ENCODE measurements around the gene SNTG2. TPM values are rescaled to one million over a fixed set of nuclear protein-coding genes. Genes with fewer than 3 reads are reported as not detected.

SNTG2 gene
- total RNA-seq, 4 donors from 2014 or later, result 0.99 to 3.9 (median 2.3) TPM

- no peak overlapping the region for H3K27ac ChIP-seq
- no peak overlapping the region for H3K4me3 ChIP-seq
- H3K27me3 ChIP-seq, result peaks cover 5% of the 10 kb centered on the region
- no peaks in the 10 kb centered on the region for H3K36me3 ChIP-seq
- no peak for DNase-seq (ENCODE audit: low spot score in 2 of 2)
- H3K9me3 ChIP-seq, result no peaks in the 10 kb centered on the region
- TF ChIP-seq POLR2AphosphoS5 (IDR thresholded peaks at IDR 0.05), result no peak
- TF ChIP-seq POLR2A (IDR thresholded peaks at IDR 0.05), result no peak
- TF ChIP-seq, protein P1, sequence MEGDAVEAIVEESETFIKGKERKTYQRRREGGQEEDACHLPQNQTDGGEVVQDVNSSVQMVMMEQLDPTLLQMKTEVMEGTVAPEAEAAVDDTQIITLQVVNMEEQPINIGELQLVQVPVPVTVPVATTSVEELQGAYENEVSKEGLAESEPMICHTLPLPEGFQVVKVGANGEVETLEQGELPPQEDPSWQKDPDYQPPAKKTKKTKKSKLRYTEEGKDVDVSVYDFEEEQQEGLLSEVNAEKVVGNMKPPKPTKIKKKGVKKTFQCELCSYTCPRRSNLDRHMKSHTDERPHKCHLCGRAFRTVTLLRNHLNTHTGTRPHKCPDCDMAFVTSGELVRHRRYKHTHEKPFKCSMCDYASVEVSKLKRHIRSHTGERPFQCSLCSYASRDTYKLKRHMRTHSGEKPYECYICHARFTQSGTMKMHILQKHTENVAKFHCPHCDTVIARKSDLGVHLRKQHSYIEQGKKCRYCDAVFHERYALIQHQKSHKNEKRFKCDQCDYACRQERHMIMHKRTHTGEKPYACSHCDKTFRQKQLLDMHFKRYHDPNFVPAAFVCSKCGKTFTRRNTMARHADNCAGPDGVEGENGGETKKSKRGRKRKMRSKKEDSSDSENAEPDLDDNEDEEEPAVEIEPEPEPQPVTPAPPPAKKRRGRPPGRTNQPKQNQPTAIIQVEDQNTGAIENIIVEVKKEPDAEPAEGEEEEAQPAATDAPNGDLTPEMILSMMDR (IDR thresholded peaks at IDR 0.05), result no peak
- TF ChIP-seq EP300 (IDR thresholded peaks at IDR 0.05), result no peak
- H3K4me1 ChIP-seq, result no peaks in the 10 kb centered on the region
- WGBS, result 74% methylated on average over 7 of the region's 8 CpGs
Observed at GRCh38 chr2:964562-964961, 13.9 kb downstream of the SNTG2 start.

- no peaks in the 10 kb centered on the region for H3K36me3 ChIP-seq
- H3K27ac ChIP-seq, result no peak overlapping the region
- no peaks in the 10 kb centered on the region for H3K4me1 ChIP-seq
- H3K9me3 ChIP-seq, result no peaks in the 10 kb centered on the region
- TF ChIP-seq POLR2AphosphoS5 (IDR thresholded peaks at IDR 0.05) (no peak), EP300 (IDR thresholded peaks at IDR 0.05) (no peak), POLR2A (IDR thresholded peaks at IDR 0.05) (no peak)
- TF ChIP-seq, protein P1 (IDR thresholded peaks at IDR 0.05), result no peak
- peaks cover 5% of the 10 kb centered on the region for H3K27me3 ChIP-seq
- DNase-seq (ENCODE audit: low spot score in 2 of 2), result no peak
- 98% methylated on average over 8 of the region's 12 CpGs for WGBS
- no peak overlapping the region for H3K4me3 ChIP-seq
Observed at GRCh38 chr2:965640-966147, 15.0 kb downstream of the SNTG2 start.

- Histone ChIP-seq H3K4me3 (no peak overlapping the region), H3K4me1 (no peaks in the 10 kb centered on the region), H3K9me3 (no peaks in the 10 kb centered on the region), H3K27ac (no peak overlapping the region), H3K27me3 (peaks cover 6% of the 10 kb centered on the region), H3K36me3 (no peaks in the 10 kb centered on the region)
- DNase-seq (ENCODE audit: low spot score in 2 of 2), result no peak
- TF ChIP-seq, protein P1 (IDR thresholded peaks at IDR 0.05), result no peak
- TF ChIP-seq POLR2A (IDR thresholded peaks at IDR 0.05) (no peak), POLR2AphosphoS5 (IDR thresholded peaks at IDR 0.05) (no peak), EP300 (IDR thresholded peaks at IDR 0.05) (no peak)
- WGBS, result 86% methylated on average over 3 of the region's 3 CpGs
Observed at GRCh38 chr2:973129-973528, 22.5 kb downstream of the SNTG2 start.

DNA sequence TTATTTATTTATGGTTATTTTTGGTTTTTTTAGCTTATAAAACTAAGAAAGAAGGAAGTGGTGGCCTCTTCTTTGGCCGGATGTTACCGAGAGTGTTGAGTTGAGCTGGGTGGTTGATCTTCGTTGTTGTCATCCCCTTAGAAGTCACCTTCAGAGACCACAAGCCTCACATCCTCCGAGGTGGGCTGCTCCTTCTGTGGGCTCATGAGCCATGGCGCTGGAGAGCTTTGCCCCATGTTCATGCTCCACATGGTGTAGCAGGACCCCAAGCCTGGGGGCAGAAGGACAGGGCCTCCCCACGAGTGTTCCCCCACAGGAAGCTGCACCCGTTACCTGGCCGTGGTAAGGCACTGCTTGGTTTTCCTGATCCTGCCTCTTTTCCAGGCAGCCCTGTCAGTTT lies 23.4 kb downstream of the SNTG2 start:
- no peak for DNase-seq (ENCODE audit: low spot score in 2 of 2)
- Histone ChIP-seq H3K27ac (no peak overlapping the region), H3K9me3 (no peaks in the 10 kb centered on the region), H3K36me3 (no peaks in the 10 kb centered on the region), H3K4me1 (no peaks in the 10 kb centered on the region), H3K27me3 (peaks cover 6% of the 10 kb centered on the region), H3K4me3 (no peak overlapping the region)
- WGBS, result 75% methylated on average over 4 of the region's 8 CpGs
- no peak for TF ChIP-seq POLR2A (IDR thresholded peaks at IDR 0.05)
- no peak for TF ChIP-seq POLR2AphosphoS5 (IDR thresholded peaks at IDR 0.05)
- TF ChIP-seq, protein P1 (IDR thresholded peaks at IDR 0.05), result no peak
- no peak for TF ChIP-seq EP300 (IDR thresholded peaks at IDR 0.05)

- Histone ChIP-seq H3K27me3 (peaks cover 6% of the 10 kb centered on the region), H3K9me3 (no peaks in the 10 kb centered on the region), H3K36me3 (no peaks in the 10 kb centered on the region), H3K27ac (no peak overlapping the region), H3K4me3 (no peak overlapping the region), H3K4me1 (no peaks in the 10 kb centered on the region)
- WGBS, result 3% methylated on average over 2 of the region's 2 CpGs
- TF ChIP-seq, protein P1 (IDR thresholded peaks at IDR 0.05), result no peak
- TF ChIP-seq POLR2AphosphoS5 (IDR thresholded peaks at IDR 0.05) (no peak), POLR2A (IDR thresholded peaks at IDR 0.05) (no peak), EP300 (IDR thresholded peaks at IDR 0.05) (no peak)
- no peak for DNase-seq (ENCODE audit: low spot score in 2 of 2)
Observed at GRCh38 chr2:974502-974901, 23.9 kb downstream of the SNTG2 start.
